ENCODE results near the gene DCP1B. TPM values are rescaled to one million over a fixed set of nuclear protein-coding genes. Genes with fewer than 3 reads are reported as not detected.

Gene DCP1B
- total RNA-seq, 3 donors from 2014 or later = 12.2 to 20.8 (median 18.0) TPM

DNA sequence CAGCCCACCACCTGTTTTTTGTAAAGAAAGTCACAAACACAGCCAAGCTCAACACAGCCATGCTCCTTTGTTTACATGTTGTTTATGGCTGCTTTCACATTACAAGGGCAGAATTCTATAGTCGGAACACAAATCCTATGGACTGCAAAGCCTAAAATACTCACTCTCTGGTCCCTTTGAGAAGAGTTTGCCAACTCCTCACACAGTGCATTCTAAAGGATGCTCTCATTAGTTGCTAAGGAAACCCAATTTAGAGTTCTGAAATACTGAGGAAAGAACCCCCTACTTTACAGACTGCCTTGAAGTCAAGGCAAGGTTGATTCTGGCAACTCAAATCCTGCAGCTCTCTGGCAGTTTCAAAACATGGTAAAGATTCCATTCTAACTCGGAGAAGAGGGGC lies 38.3 kb downstream of the DCP1B start:
- Histone ChIP-seq H3K9me3 (no peaks in the 10 kb centered on the region), H3K4me3 (no peak overlapping the region), H3K27me3 (no peaks in the 10 kb centered on the region), H3K36me3 (no peaks in the 10 kb centered on the region), H3K27ac (no peak overlapping the region), H3K4me1 (no peaks in the 10 kb centered on the region)
- no peak for DNase-seq (ENCODE audit: low spot score in 2 of 2)
- TF ChIP-seq POLR2AphosphoS5 (IDR thresholded peaks at IDR 0.05) = no peak
- TF ChIP-seq POLR2A (IDR thresholded peaks at IDR 0.05) = no peak
- TF ChIP-seq, protein P1, sequence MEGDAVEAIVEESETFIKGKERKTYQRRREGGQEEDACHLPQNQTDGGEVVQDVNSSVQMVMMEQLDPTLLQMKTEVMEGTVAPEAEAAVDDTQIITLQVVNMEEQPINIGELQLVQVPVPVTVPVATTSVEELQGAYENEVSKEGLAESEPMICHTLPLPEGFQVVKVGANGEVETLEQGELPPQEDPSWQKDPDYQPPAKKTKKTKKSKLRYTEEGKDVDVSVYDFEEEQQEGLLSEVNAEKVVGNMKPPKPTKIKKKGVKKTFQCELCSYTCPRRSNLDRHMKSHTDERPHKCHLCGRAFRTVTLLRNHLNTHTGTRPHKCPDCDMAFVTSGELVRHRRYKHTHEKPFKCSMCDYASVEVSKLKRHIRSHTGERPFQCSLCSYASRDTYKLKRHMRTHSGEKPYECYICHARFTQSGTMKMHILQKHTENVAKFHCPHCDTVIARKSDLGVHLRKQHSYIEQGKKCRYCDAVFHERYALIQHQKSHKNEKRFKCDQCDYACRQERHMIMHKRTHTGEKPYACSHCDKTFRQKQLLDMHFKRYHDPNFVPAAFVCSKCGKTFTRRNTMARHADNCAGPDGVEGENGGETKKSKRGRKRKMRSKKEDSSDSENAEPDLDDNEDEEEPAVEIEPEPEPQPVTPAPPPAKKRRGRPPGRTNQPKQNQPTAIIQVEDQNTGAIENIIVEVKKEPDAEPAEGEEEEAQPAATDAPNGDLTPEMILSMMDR (IDR thresholded peaks at IDR 0.05) = no peak
- intact Hi-C loops (cut with DNase I; ENCODE audit: low total_unique reads) = no loop called here

DNA sequence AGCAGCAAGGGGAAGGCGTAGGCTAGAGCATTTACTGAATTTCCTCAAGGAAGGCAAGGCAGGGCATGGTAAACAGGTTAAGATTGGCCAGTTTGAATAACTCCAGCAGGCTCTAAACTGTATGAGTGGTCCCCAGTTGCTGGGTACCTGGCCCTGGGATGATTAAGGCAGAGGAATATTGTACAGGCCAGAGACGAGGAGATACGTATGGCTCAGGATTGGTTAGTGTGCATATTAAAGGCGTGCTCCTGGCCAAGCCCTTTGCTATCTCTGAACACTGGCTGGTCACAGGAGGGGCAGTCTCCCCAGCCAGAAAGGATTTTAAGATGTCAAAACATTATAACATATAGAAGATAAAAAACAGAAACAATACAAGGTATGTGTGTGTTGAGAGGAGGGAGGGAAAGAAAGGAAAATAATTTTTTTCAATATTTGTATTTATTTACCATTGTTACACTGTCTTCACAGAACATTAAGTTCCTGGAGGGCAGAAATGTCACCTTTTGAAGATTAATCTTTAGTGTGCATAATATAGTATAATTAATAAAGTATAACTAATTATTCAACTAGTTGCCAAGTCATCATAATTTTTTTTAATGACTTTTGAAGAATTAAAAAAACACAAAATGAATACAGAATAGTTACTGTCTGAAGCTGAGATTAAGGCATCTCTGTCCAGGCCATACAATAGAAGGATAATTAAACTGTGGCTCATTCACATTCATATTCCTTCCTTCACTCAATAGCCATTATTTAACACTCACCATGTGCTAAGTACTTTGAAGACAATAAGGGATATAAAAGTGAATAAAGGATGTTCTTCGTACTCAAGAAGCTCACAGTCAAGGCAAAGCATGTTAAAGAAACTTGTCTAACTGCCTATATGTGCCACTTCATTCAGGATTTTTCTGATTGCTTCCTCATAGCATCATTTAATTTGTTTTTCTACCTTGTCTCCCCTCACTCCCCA lies 41.9 kb downstream of the DCP1B start:
- no peaks in the 10 kb centered on the region for H3K36me3 ChIP-seq
- intact Hi-C loops (cut with DNase I; ENCODE audit: low total_unique reads) = no loop called here

GRCh38 chr12:1956716-1957115 lies 47.5 kb downstream of the DCP1B start:
- no peaks in the 10 kb centered on the region for H3K27me3 ChIP-seq
- H3K9me3 ChIP-seq = no peaks in the 10 kb centered on the region
- no peaks in the 10 kb centered on the region for H3K4me1 ChIP-seq
- intact Hi-C loops (cut with DNase I; ENCODE audit: low total_unique reads) = no loop called here
- no peaks in the 10 kb centered on the region for H3K36me3 ChIP-seq
- H3K4me3 ChIP-seq = no peak overlapping the region
- TF ChIP-seq, protein P1 (IDR thresholded peaks at IDR 0.05) = no peak
- TF ChIP-seq POLR2AphosphoS5 (IDR thresholded peaks at IDR 0.05) = no peak
- TF ChIP-seq POLR2A (IDR thresholded peaks at IDR 0.05) = no peak
- DNase-seq (ENCODE audit: low spot score in 2 of 2) = no peak
- H3K27ac ChIP-seq = no peak overlapping the region

More for the DNA sequence above, 41.9 kb downstream of the DCP1B start:
- H3K4me1 ChIP-seq = no peaks in the 10 kb centered on the region
- DNase-seq (ENCODE audit: low spot score in 2 of 2) = no peak
- no peaks in the 10 kb centered on the region for H3K9me3 ChIP-seq
- no peak overlapping the region for H3K27ac ChIP-seq
- no peaks in the 10 kb centered on the region for H3K27me3 ChIP-seq
- TF ChIP-seq, protein P1 (IDR thresholded peaks at IDR 0.05) = no peak
- no peak for TF ChIP-seq POLR2A (IDR thresholded peaks at IDR 0.05)
- TF ChIP-seq POLR2AphosphoS5 (IDR thresholded peaks at IDR 0.05) = no peak
- H3K4me3 ChIP-seq = no peak overlapping the region

DNA sequence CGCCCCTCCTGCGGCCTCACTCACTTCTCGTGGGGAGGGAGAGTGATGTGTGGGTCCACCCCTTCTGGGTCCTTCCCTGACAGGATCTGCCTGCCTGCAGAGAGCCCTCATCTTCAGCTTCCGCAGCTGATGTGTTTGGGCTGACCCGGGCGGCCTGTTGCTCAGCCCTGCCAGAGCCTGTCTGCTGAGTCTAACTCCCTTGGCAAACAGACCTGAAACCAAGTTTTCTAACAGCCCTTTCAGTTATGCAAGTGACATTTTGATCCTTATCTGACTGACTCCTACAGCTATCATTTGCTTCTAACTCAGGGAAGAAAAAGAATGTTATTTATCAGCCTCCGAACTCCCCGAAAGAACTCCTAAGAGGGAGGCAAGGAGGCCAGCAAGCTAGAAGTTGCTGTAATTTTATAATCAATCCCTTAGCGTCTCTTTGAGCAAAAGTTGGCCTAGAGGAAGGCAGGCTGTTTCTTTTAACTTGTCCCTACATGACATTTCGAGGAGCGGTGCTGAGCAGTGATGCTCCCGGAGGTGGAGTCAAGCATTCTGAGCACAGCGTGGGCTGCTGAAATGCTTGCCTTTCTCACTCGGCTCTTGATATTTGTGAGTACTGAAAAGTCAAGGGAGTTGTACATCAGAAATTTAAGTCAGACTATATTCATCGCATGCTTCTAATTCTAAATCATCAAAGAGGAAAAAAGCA lies 54.3 kb downstream of the DCP1B start:
- Histone ChIP-seq H3K4me3 (no peak overlapping the region), H3K36me3 (no peaks in the 10 kb centered on the region), H3K27me3 (no peaks in the 10 kb centered on the region), H3K4me1 (no peaks in the 10 kb centered on the region), H3K9me3 (no peaks in the 10 kb centered on the region), H3K27ac (peak overlapping the region; percentile 73 to 87)
- TF ChIP-seq, protein P1 (IDR thresholded peaks at IDR 0.05) = no peak
- TF ChIP-seq POLR2AphosphoS5 (IDR thresholded peaks at IDR 0.05) = peak in 1 of 3 donors; percentile 29
- peak in 1 of 2 donors; percentile 64 for DNase-seq (ENCODE audit: low spot score in 2 of 2)
- intact Hi-C loops (cut with DNase I; ENCODE audit: low total_unique reads) = loop anchor here (5.0 kb wide), 1 partner anchor 843 kb away; no protein-coding TSS in a partner anchor

- Histone ChIP-seq H3K27me3 (no peaks in the 10 kb centered on the region), H3K36me3 (no peaks in the 10 kb centered on the region), H3K4me1 (no peaks in the 10 kb centered on the region), H3K4me3 (no peak overlapping the region), H3K9me3 (no peaks in the 10 kb centered on the region), H3K27ac (peak overlapping the region; percentile 73 to 87)
- TF ChIP-seq POLR2AphosphoS5 (IDR thresholded peaks at IDR 0.05) = no peak
- no peak for TF ChIP-seq POLR2A (IDR thresholded peaks at IDR 0.05)
- TF ChIP-seq, protein P1 (IDR thresholded peaks at IDR 0.05) = no peak
- intact Hi-C loops (cut with DNase I; ENCODE audit: low total_unique reads) = no loop called here
- DNase-seq (ENCODE audit: low spot score in 2 of 2) = no peak
These were observed 55.4 kb downstream of the DCP1B start for GRCh38 chr12:1948883-1949282.

All from breast epithelium (tissue), 4 donors.